Iris pigment epithelial cell (primary cell): ENCODE results near the gene SIDT2.
"Not testable (repeated sequence)": the region's sequence is repeated elsewhere in the genome, so short reads cannot be mapped to it uniquely, and the experiment has no call there.

Experiments
- DNase-seq: peaks from one replicate; pipeline ENCODE4 v3.0.0-alpha.2; 2011; ENCODE audit warnings: low read depth

The SIDT2 gene

DNA sequence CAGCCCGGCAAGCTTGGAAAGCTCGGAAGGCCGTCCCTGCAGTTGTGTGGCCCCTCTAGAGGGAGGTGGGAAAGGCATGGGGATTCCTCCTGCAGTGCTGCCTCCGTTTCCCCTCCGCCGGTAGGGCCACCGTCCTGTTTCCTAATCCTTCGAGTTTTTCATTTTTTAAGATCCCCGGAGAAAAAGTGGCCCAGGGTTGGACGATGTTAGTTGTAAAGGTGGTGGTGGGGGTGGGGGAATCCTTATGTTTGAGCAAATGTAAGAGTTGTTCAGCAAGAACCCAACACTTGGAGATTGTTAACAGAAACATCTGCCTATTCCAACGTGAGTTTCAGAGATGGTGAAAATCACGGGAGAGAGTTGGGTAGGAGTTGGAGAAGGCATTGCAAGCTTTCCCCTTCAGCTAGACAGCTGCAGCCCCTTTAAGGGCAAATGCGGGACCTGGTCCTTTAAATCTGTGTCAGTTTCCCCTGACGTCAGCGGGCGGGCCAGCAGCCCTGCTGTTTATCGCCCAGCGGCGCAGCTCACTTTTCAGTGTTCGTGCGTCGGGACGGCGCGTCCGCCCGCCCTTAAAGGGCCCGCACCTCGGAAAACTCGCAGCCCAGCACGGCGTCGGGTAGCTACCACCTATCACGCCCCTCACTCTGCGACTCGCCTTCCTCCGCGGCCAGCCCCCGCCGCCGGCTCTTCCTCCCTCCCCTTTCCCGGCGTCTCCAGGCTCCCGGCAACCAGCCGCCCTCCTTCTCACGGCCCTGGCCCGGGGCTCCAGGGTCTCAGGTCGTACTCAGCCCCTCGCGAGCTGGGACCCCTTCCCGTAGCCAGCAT lies at the start of gene SIDT2:
Gene SIDT2, plus strand, starts transcription at position 534 of the 825 bp plus-strand sequence. CDS start 521 bp downstream, outside the sequence.
- DNase-seq: peak; percentile 94

DNA sequence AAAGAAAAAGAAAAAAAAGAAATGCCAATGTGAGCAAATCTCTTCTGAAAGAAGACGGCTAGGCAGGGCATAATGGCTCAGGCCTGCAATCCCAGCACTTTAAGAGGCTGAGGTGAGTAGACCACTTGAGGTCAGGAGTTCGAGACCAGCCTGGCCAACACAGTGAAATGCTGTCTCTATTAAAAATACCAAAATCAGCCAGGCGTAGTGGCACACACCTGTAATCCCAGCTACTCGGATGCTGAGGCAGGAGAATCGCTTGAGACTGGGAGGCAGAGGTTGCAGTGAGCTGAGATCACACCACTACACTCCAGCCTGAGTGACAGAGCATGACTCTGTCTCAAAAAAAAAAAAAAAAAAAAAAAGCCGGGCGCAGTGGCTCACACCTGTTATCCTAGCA lies 48.1 kb upstream of the SIDT2 start:
- DNase-seq: not testable (repeated sequence)

DNA sequence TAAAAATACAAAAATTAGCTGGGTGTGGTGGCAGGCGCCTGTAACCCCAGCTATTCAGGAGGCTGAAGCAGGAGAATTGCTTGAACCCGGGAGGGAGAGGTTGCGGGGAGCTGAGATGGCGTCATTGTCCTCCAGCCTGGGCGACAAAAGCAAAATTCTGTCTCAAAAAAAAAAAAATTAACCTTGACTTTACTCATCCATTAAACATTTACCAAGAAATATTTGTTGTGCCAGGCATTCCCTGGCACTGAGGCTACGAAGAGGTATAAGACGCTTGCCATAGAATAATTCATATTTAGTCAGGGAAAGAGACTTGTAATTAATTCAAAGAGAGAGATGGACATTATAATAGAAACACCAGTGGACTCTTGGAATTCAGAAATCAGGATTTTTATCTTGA lies 47.7 kb upstream of the SIDT2 start:
- no peak for DNase-seq

DNA sequence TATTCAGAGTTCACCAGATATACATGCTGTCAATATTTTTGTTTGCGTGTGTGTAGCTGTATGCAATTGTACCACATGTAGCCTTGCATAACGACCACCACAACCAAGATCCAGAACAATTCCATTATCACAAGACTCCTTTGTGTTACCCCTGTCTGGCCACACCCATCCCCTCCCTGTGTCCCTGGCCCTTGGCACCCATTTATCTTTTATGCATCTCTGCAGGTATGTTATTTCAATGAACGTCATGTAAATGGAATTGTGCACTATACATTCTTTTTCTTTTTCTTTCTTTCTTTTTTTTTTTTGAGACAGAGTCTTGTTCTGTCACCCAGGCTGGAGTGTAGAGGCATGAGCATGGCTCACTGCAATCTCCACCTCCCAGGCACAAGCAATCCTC lies 44.1 kb upstream of the SIDT2 start:
- DNase-seq: no peak

DNA sequence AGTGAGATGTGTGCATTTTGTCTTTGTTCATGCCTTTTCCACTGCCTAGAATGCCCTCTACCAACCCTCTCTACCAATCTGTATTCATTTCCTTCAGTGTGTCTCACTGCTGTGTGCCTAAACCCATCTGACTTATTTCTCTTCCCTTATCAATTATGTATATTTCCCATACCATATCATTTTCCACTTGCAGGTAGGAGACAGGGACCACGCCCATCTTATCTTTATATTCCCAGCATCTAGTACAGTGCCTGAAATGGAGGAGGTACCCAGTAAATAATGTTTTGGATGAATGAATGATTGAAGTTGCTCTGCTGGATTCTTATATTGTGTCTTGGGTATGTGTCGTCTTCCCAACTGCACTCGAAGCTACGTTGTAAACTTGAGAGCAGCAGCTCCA lies 43.6 kb upstream of the SIDT2 start:
- DNase-seq: not testable (repeated sequence)

DNA sequence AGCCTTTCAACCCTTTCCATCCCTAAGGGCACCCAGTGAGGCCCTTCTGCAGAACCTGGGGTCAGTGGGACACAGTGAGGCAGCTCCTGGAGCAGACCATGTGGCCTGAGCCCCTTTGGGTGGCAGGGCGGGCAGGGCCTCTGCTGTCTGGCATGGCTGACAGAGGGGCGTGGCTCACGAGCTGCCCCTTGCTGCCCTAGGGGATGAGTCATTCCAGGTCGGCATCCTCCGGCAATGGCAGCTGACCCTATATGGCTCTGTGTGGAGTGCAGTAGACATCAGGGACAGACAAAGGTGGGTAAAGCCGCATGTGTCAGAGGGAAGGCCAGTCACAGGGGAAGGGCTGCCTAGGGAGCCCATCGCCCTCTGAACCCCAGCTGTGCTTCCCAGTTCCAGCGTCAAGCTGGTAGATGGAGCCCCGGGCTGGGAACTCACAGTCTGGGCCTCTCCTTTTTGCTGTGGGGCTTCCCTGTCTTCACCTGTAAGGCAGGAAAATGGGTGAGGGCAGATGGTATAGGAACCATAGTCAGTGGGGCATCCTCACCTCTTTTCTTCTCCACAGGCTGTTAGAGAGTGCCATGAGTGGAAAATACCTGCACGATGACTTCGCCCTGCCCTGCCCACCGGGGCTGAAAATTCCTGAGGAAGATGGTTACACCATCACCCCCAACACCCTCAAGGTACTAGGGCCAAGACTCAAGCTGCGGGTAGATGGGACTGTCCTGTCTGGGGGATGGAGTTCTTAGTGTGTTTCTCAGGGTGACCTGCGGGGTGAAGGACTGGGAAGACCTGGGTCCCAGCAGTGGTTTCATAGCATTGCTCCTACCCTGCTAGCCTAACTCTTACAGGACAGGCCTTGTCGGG lies 41.1 kb upstream of the SIDT2 start:
- DNase-seq: not testable (repeated sequence)

DNA sequence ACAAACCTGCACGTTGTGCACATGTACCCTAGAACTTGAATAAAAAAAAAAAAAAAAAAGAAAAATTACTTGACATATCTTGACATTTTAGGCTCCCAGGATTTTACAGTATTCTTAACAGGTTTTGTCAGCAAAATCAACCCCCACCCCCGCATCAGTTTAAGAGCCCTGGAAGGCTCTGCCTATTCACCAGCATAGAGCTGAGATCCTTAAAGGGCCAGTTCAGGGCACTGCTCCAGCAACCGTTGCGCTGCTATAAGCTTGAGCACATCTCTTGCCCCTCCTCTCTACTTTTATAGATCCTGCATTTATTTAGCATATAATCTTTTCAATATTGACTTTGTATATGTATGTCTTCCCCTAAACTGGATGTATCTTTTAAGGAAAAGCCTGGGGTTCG lies 35.2 kb upstream of the SIDT2 start:
- peak; percentile 73 for DNase-seq

DNA sequence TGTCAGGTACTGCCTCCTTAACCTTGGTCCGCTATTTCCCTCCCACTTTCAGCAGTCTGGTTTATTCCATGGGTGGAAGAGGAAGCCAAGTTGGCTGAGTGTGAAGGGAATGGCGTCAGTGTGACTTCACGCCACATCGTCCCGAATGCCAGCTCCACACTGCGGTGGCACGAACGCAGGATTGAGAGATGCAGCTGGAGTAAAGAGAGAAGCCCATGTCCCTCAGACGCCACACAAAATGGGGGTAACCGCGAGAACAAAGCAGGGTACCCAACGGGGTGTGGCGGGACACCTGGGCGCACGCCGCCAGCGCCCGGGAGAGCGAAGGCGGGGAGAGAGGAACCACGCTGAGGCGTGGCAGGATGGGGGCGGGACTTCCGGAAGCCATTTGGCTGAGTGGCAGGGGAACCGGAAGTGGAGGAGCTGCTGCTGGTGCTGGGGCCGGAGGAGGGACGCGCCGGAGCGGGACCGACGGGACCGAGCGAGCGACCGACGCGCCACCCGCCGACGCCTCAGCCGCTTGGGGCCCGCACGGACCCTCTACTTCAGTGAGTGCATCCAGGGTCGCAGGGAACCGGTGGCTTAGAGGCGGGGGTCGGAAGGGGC lies 34.6 kb upstream of the SIDT2 start, which contains the start of gene PAFAH1B2:
Gene PAFAH1B2, plus strand, starts transcription at position 417 of the 606 bp plus-strand sequence. CDS start 8,161 bp downstream, outside the sequence.
- DNase-seq: peak; percentile 91

DNA sequence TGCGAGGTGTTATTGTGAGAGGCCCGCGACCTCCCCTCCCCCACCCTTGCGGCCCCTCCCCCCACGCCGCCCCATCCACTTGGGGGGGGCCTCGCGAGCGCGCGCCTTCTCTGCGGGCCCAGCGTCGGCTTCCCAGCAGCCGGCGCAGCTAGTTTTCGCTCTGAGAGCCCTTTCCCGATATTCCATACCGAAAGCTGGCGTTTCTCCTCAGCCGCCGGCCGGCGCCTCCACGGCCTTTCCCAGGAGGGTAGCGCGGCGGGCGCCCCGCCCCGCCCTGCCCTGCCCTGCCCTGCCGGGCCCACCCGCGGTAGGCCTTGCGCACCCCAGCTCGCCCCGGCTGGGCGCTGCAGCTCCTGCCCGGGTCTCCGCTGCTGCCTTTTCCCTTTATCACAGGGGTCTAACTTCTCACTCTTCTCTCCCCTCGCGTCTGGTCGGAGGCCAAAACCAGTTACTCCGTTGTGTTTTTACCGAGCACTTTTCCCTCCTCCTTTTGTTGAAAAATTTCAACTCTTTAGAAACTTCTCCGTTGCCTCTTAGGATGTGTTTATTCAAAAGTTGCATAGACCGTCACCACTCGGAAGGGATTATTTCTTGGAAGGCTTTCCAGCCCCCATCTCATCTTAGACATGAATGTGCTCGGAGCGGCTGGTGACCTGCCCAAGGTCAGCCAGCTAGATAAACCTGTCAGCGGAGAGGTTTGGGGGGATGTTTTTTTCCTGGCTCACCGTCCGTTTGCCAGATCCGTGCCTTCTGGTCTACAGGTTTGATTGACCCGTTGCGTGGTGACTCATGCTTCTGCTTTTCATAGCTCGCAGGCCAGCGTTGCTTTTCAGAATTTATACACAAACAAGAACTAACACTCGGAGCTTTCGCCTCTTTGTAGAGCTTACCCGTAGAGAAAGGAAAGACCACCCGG lies 33.8 kb upstream of the SIDT2 start:
- DNase-seq: peak; percentile 89

DNA sequence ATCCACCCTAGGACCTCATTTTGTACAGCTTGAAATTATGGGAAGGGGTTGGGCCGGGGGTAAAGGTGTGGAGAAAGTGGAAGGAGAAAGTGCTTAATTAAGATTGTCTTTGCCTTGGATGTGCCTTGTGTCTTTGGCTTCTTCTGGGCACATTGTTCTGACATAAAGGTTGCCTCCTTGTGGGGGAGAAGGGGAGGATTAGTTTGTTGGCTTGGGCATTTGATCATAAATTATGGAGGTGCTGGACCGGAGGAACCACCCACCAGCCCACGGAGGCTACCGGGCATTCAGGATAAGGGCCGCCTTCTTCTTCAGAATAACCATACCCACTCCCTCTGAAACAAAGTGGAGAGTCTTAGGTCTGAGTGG lies 33.2 kb upstream of the SIDT2 start:
- peak; percentile 34 for DNase-seq

DNA sequence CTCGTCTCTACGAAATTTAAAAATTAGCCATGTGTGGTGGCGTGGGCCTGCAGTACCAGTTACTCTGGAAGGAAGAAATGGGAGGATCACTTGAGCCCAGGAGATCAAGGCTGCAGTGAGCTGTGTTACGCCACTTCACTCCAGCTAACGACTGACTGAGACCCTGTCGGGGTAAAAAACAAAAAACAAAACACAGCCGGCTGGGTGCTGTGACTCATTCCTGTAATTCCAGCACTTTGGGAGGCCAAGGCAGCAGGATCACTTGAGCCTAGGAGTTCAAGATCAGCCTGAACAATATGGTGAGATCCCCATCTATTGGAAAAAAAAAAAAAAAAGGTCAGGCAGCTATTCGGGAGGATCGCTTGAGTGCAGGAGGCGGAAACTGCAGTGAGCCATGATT lies 32.0 kb upstream of the SIDT2 start:
- peak; percentile 60 for DNase-seq

DNA sequence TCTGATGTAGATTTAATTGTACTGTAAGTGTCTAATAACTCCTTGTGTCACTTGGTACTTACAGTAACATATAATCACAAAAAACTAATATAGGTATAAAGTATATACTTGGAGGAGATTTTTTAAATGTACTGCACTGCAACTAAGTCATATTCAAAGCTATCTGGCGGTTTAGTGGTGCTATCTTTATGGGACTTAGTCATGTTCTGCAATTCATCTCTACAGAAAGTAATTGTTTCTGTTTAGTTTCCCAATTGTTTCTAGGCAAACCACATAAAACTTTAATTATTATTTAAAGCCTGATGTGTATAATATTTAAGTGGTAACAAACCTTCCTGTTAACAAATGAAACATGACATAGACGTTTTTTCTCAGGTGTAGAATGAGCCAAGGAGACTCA lies 26.5 kb upstream of the SIDT2 start:
- no peak for DNase-seq

DNA sequence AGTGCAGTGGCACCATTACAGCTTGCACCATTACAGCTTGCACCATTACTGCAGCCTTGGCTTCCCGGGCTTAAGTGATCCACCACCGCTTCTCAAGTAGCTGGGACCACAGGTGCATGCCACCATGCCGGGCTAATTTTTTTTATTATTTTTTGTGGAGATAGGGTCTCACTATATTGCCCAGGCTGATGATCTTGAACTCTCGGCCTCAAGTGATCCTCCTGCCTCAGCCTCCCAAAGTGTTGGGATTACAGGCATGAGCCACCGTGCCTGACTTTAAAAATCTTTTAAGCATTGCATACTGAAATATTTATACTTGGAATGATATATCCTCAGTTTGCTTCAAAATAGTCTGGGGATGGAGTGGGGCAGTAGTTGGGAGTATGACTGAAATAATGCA lies 24.1 kb upstream of the SIDT2 start:
- no peak for DNase-seq

DNA sequence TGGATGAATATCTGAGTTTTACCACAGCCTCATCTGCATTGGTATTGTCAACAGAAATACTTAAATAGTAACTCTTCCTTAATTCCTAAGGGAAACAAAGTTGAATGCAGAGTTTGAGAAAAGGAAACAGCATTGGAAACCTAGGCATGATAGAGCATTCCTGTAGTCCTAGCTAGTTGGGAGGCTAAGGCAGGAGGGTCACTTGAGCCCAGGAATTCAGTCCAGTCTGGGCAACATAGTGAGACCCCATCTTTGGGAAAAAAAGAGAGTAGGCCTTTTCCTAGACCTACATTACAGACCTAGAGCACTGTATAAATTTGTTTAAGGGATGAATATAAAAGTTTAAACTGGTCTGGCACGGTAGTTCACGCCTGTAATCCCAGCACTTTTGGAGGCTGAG lies 21.0 kb upstream of the SIDT2 start:
- DNase-seq: no peak

DNA sequence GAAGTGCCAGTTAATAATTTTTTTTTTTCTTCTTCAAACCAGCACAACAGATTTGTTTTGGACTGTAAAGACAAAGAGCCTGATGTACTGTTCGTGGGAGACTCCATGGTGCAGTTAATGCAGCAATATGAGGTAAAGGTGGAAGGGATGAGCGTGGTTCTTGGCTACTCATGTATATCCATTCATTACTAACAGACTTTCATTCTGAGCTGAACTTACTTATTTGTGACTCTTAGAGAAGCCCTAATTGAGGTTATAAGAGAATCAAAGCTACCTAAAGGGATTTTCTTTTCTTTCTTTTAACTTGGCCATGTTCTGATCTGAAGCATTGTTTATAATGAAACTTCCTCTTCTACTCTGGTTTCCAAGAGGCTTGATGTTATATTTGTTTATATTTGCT lies 18.7 kb upstream of the SIDT2 start:
- DNase-seq: no peak

DNA sequence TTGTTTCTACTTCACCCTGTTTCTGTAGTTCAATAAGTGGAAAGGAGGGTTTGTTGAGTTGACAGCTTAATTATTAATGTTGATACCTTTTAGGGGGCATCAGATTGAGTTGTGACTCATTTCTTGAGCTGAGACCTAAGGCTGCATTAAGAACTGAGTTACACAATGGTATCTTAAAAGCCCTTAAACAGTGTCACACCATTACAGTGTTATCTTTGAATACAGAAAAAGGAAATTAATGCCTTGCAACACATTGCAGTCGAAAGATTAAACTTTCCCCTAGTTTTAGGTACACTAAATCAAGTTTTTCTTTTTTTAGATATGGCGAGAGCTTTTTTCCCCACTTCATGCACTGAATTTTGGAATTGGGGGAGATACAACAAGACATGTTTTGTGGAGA lies 17.7 kb upstream of the SIDT2 start:
- no peak for DNase-seq

DNA sequence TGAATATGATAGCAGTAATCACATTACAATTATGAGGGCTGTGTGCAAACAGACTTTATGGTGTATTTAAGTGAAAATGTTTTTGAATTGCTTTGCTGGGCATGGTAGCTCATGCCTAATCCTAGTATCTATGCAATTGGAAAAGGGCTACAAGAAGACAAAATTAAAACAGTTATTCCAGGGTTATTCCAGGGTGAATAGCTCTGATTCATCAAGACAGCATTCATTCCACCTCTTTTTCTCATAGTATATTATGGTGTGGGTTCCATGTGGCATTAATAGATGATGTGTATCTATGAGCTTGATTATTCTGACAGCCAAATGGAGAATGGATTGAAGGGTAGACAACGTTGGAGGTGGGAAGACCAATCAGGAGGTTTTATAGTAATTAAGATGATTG lies 12.1 kb upstream of the SIDT2 start:
- no peak for DNase-seq

DNA sequence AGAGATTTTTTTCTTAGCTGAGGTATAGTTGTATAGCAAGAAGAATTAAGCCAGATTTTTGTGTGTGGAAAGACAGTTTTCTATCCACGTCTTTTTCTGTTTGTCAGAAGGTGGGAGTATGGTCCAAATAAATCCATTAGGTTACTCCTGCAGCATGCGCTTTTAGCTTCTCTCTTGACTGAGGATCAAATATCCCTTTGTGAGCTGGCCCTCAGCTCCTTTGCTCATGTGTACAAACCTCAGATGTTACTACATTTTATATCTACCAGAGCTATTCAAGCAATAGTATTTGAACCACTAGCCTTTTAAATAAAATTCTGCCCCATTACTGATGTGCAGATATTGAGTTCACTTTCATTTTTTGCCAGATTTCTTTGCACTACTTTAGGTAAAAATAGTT lies 8.8 kb upstream of the SIDT2 start:
- no peak for DNase-seq

DNA sequence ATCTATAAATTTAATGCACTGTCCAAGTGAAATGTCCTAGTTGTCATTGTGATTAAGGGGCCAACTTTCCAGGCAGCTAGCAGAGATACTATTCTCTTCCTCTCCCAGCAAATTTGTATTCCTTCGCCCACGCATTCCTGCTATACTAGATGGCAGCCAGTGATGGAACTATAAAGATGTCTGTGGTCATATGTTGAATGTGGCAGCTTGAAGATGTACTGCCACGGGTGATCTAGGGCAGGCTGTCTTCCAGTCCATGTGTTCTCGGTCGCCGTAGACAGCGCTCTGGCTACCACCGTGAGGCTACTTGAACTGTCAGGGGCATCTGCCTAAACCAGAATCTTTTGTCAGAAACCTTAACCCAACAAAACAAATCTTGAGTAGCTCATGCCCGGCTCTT lies 8.3 kb upstream of the SIDT2 start:
- no peak for DNase-seq

DNA sequence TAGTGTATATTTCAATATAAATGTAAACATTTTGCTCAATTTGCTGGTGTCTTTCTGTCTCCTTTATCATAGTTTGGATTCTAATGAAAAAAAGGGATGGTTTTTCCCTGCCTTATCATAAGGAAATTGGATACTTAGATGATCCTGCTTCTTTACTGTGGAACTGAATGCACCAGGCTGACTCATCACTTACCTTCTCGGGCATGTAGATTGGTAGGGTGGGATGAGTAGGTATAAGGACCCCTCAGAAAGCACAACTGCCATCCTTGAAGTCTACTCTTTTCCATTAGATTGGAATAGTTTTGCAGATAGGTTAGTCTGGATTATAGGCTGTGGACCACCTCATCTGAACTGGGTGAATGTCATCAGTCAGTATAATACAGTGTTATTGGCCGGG lies 7.5 kb upstream of the SIDT2 start:
- DNase-seq: no peak

DNA sequence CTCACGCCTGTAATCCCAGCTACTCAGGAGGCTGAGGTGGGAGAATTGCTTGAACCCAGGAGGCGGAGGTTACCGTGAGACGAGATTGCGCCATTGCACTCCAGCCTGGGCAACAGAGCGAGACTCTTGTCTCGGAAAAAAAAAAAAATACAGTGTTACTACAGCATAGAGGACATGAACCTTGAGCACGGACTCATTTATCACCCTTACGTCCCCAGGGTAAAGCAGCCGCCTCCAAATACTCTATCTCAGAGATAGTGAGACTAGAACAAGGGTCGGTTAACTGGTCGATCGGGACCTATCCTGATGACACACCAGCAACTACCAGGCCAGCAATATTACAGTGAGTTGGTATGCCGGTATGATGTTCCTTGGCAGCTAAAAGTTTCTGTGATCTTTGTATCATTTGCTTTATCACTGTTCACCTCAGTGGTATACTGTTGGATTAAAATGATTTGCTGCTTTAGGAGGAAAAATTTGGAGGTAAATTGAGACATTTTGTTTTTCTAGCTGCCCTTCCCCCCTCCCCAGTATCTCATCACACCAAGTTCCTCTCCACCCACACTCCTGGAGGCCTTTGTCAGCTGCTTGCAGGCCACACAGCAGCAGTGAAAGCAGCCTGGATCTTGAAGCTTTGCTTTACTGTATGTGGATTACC lies 7.0 kb upstream of the SIDT2 start:
- DNase-seq: peak; percentile 69
